Panc1 (cell line): Measurements from ENCODE around the gene SLC11A1.

ENCODE experiments used
- POLR2AphosphoS5 ChIP-seq: IDR thresholded peaks from 2 replicates; pipeline ENCODE4 v1.6.1; 2012; ENCODE audit warnings: mild to moderate bottlenecking, low read depth, low read length, moderate library complexity
- SIN3A ChIP-seq: IDR thresholded peaks from 2 replicates; pipeline ENCODE4 v1.6.1; 2012; ENCODE audit warnings: low read depth, mild to moderate bottlenecking, low read length, moderate library complexity, borderline replicate concordance; ENCODE audit not compliant: insufficient read depth
- TF ChIP-seq, protein P1 (sequence below): fragments of 450-650 bp; IDR thresholded peaks from 2 replicates; pipeline ENCODE4 v1.5.1; 2017; ENCODE audit warnings: mild to moderate bottlenecking
- TF ChIP-seq, protein P2 (sequence below), 2 experiments: IDR thresholded peaks; 2 replicates each; pipeline ENCODE4 v1.6.1; 2011 to 2012; ENCODE audit warnings: low read depth in 2 of 2, control low read depth in 1 of 2, low read length in 1 of 2, mild to moderate bottlenecking in 1 of 2, moderate library complexity in 1 of 2; ENCODE audit not compliant: insufficient read depth in 1 of 2

DNA sequence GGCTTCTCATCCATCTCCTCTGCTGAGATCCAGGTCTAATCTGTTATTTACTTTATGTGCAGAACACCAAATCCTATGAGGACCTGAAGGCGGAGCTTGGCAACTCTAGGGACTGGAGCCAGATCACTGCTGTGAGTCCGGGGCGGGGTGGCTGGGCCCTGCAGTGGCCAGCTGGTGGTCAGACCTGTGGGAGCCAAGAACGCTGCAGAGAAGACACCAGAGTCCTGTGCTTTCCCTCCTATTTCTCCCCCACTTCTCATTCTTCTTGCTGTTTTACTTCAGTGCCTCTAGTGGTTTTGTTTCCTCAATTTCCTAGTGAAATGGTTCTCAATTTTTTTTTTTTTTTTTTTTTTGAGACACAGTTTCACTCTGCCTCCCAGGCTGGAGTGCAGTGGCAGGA lies 56.5 kb downstream of the SLC11A1 start:
- TF ChIP-seq, protein P1, sequence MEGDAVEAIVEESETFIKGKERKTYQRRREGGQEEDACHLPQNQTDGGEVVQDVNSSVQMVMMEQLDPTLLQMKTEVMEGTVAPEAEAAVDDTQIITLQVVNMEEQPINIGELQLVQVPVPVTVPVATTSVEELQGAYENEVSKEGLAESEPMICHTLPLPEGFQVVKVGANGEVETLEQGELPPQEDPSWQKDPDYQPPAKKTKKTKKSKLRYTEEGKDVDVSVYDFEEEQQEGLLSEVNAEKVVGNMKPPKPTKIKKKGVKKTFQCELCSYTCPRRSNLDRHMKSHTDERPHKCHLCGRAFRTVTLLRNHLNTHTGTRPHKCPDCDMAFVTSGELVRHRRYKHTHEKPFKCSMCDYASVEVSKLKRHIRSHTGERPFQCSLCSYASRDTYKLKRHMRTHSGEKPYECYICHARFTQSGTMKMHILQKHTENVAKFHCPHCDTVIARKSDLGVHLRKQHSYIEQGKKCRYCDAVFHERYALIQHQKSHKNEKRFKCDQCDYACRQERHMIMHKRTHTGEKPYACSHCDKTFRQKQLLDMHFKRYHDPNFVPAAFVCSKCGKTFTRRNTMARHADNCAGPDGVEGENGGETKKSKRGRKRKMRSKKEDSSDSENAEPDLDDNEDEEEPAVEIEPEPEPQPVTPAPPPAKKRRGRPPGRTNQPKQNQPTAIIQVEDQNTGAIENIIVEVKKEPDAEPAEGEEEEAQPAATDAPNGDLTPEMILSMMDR: no peak
- TF ChIP-seq, protein P2, sequence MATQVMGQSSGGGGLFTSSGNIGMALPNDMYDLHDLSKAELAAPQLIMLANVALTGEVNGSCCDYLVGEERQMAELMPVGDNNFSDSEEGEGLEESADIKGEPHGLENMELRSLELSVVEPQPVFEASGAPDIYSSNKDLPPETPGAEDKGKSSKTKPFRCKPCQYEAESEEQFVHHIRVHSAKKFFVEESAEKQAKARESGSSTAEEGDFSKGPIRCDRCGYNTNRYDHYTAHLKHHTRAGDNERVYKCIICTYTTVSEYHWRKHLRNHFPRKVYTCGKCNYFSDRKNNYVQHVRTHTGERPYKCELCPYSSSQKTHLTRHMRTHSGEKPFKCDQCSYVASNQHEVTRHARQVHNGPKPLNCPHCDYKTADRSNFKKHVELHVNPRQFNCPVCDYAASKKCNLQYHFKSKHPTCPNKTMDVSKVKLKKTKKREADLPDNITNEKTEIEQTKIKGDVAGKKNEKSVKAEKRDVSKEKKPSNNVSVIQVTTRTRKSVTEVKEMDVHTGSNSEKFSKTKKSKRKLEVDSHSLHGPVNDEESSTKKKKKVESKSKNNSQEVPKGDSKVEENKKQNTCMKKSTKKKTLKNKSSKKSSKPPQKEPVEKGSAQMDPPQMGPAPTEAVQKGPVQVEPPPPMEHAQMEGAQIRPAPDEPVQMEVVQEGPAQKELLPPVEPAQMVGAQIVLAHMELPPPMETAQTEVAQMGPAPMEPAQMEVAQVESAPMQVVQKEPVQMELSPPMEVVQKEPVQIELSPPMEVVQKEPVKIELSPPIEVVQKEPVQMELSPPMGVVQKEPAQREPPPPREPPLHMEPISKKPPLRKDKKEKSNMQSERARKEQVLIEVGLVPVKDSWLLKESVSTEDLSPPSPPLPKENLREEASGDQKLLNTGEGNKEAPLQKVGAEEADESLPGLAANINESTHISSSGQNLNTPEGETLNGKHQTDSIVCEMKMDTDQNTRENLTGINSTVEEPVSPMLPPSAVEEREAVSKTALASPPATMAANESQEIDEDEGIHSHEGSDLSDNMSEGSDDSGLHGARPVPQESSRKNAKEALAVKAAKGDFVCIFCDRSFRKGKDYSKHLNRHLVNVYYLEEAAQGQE (IDR thresholded peaks at IDR 0.05; ENCODE audit: insufficient read depth in 1 of 2, low read depth in 2 of 2, low read length in 1 of 2): no peak
- TF ChIP-seq POLR2AphosphoS5 (no peak), SIN3A (no peak)
